Astrocyte of the spinal cord (primary cell): ENCODE data around the gene KCNH8.

Experiments
- DNase-seq: peaks from one replicate; pipeline ENCODE4 v3.0.0; 2011; ENCODE audit warnings: low read depth, low spot score
- H3K4me3 ChIP-seq: 2 replicates; pipeline ENCODE4 v1.5.1; 2011; ENCODE audit warnings: low read depth, mild to moderate bottlenecking, low read length, moderate library complexity
- CTCF ChIP-seq: IDR thresholded peaks from 2 replicates; pipeline ENCODE4 v1.5.1; 2012; ENCODE audit warnings: low read depth, mild to moderate bottlenecking, low read length, inconsistent platforms
- in situ Hi-C: cut with HindIII; loops from 2 replicates; pipeline ENCODE4 v1.10.0; 2017; ENCODE audit warnings: low sequenced_read_pairs

The KCNH8 gene

GRCh38 chr3:19202303-19202702, 54.0 kb downstream of the KCNH8 start:
- no peak overlapping the region for H3K4me3 ChIP-seq
- no peak for DNase-seq
- TF ChIP-seq CTCF = no peak
- in situ Hi-C loops = no loop called here

GRCh38 chr3:19202754-19203153, 54.4 kb downstream of the KCNH8 start:
- DNase-seq = no peak
- no peak for TF ChIP-seq CTCF
- in situ Hi-C loops = no loop called here

GRCh38 chr3:19206540-19206939, 58.2 kb downstream of the KCNH8 start:
- H3K4me3 ChIP-seq = no peak overlapping the region
- TF ChIP-seq CTCF = no peak
- no peak for DNase-seq
- in situ Hi-C loops = no loop called here

More at GRCh38 chr3:19202754-19203153, 54.4 kb downstream of the KCNH8 start:
- no peak overlapping the region for H3K4me3 ChIP-seq

GRCh38 chr3:19213603-19214220, 65.4 kb downstream of the KCNH8 start:
- H3K4me3 ChIP-seq = no peak overlapping the region
- in situ Hi-C loops = no loop called here
- DNase-seq = no peak
- TF ChIP-seq CTCF = no peak

GRCh38 chr3:19215427-19215826, 67.1 kb downstream of the KCNH8 start:
- TF ChIP-seq CTCF = no peak
- no peak overlapping the region for H3K4me3 ChIP-seq
- no peak for DNase-seq
- in situ Hi-C loops = no loop called here

- in situ Hi-C loops = no loop called here
- no peak for DNase-seq
- no peak for TF ChIP-seq CTCF
- H3K4me3 ChIP-seq = no peak overlapping the region
Measured at GRCh38 chr3:19216669-19217337, 68.5 kb downstream of the KCNH8 start.
